HepG2 (cell line): ENCODE measurements around the gene NSMCE1. TPM values are rescaled to one million over a fixed set of nuclear protein-coding genes. Genes with fewer than 3 reads are reported as not detected.

ENCODE experiments used
- AHDC1 ChIP-seq: sonication (generic); formaldehyde crosslinking; IDR thresholded peaks from 2 replicates; pipeline ENCODE4 v1.5.1; 2020; ENCODE audit warnings: mild to moderate bottlenecking, missing genetic modification reagents, borderline replicate concordance
- CREB1 ChIP-seq, 2 experiments: fragments of 450-650 bp in 1 of 2; IDR thresholded peaks; 2 replicates each; pipeline ENCODE4 v1.6.1; 2016 to 2017; ENCODE audit warnings: control low read depth in 1 of 2, mild to moderate bottlenecking in 1 of 2, missing compliant biosample characterization in 1 of 2, missing genetic modification characterization in 1 of 2
- GTF2F1 ChIP-seq: fragments of 150-350 bp; IDR thresholded peaks from 2 replicates; pipeline ENCODE4 v1.6.1; 2014; ENCODE audit warnings: low read length
- HOXA3 ChIP-seq: sonication (generic); formaldehyde crosslinking; IDR thresholded peaks from 2 replicates; pipeline ENCODE4 v1.5.0; 2020; ENCODE audit warnings: missing genetic modification reagents
- MATR3 ChIP-seq: sonication (generic); formaldehyde crosslinking; IDR thresholded peaks from 2 replicates; pipeline ENCODE4 v1.4.0; 2020; ENCODE audit warnings: missing genetic modification reagents
- SALL1 ChIP-seq: sonication (generic); formaldehyde crosslinking; IDR thresholded peaks from 2 replicates; pipeline ENCODE4 v1.8.0; 2022; ENCODE audit warnings: mild to moderate bottlenecking, missing genetic modification reagents
- SMC3 ChIP-seq: IDR thresholded peaks from 2 replicates; pipeline ENCODE4 v1.6.1; 2011; ENCODE audit warnings: low read length, improper control_type of control experiment
- SP2 ChIP-seq: sonication (generic); formaldehyde crosslinking; IDR thresholded peaks from 2 replicates; pipeline ENCODE4 v1.5.1; 2020; ENCODE audit warnings: mild to moderate bottlenecking, missing genetic modification reagents
- TCF7L2 ChIP-seq: IDR thresholded peaks from 2 replicates; pipeline ENCODE4 v1.6.1; 2011; ENCODE audit warnings: mild to moderate bottlenecking, low read depth, low read length, moderate library complexity
- TFDP2 ChIP-seq: sonication (generic); formaldehyde crosslinking; IDR thresholded peaks from 2 replicates; pipeline ENCODE4 v1.4.0; 2020; ENCODE audit warnings: missing genetic modification reagents
- ZNF142 ChIP-seq: sonication (generic); formaldehyde crosslinking; IDR thresholded peaks from 2 replicates; pipeline ENCODE4 v1.4.0; 2020; ENCODE audit warnings: missing genetic modification reagents
- ZNF180 ChIP-seq: sonication (generic); formaldehyde crosslinking; IDR thresholded peaks from 2 replicates; pipeline ENCODE4 v1.4.0; 2020; ENCODE audit warnings: low read depth, missing genetic modification reagents, borderline replicate concordance
- ZNF264 ChIP-seq: sonication (generic); formaldehyde crosslinking; IDR thresholded peaks from 2 replicates; pipeline ENCODE4 v1.4.0; 2020; ENCODE audit warnings: missing genetic modification reagents
- polyA plus RNA-seq, 8 experiments: library from polyadenylated mRNA; depleted of rRNA in 3 of 8; stranded (reverse) in 7 of 8; unstranded in 1 of 8; fragments of >200 nt; fragmentation: Illumina TruSeq in 4 of 8; extraction: Trizol in 4 of 8; gene quantifications; 2 replicates each; pipeline versions ENCODE4 v1.2.1 to v1.2.3, GENCODE V29; 2011 to 2016; ENCODE audit warnings: low read depth in 4 of 8, missing spikeins in 1 of 8, mixed read lengths in 1 of 8; ENCODE audit not compliant: insufficient read depth in 1 of 8
- total RNA-seq, 5 experiments: library from RNA; depleted of rRNA; stranded (reverse); fragments of >200 nt; fragmentation: Illumina TruSeq; extraction: Trizol; gene quantifications; 2 replicates each; pipeline ENCODE4 v1.2.3, GENCODE V29; 2016; ENCODE audit warnings: low read depth in 1 of 5

Gene NSMCE1
- total and polyA plus RNA-seq, 2 of the 13 experiments (the other 11 are each of a cell fraction or from before 2014, with no cell fraction given), result 42.7 to 52.9 TPM

GRCh38 chr16:27313422-27314160 lies 45.0 kb upstream of the NSMCE1 start, which contains the start of gene IL4R (continued):
- TF ChIP-seq ZNF142 (CRISPR knock-in tag) (no peak), HOXA3 (CRISPR knock-in tag) (peak; percentile 60), SALL1 (peak; percentile 88), ZNF264 (CRISPR knock-in tag) (no peak), TFDP2 (CRISPR knock-in tag) (peak; percentile 28; the same call in 1 of the 2 replicates), TCF7L2 (no peak), AHDC1 (CRISPR knock-in tag) (0 out of 2 replicates have a peak, but pooled peaks have one; percentile 47), ZNF180 (CRISPR knock-in tag) (no peak), MATR3 (no peak), SP2 (peak; percentile 45; the same call in 1 of the 2 replicates), GTF2F1 (no peak), CREB1 (IDR thresholded peaks at IDR 0.05) (no peak), CREB1 (CRISPR knock-in tag; IDR thresholded peaks at IDR 0.05) (peak; percentile 40; the same call in 1 of the 2 replicates), SMC3 (no peak)
